GM19372 (cell line): ENCODE measurements around the gene GALNT10.

Experiments used
- ATAC-seq: cut with Tn5 transposase; IDR thresholded peaks from one replicate; pipeline ENCODE4 v1.9.1; 2021; ENCODE audit warnings: mild to moderate bottlenecking, low read depth, moderate library complexity; ENCODE audit not compliant: unreplicated experiment

GALNT10 gene

GRCh38 chr5:154460172-154460571, 269.6 kb downstream of the GALNT10 start:
- ATAC-seq = no peak

- no peak for ATAC-seq
Measured at GRCh38 chr5:154461531-154461930, 271.0 kb downstream of the GALNT10 start.

DNA sequence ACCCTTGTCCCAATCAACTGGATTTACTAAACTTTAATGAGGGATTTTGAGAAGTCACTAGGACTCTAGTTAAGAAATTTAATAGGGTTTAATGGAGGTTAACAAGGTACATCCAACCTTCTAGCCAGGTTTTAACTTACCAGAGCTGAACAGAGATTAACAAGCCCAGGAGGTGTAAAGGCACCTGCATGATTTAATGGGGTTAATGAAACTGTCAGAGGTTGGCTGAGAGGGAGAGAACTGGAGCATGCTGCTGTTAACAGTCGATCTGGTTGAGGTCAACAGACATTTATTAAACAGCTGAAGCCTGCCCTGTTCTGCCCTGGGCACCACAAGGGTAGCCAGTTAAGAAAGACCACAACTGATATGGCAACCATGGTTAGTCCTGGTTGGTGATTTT, 273.9 kb downstream of the GALNT10 start:
- ATAC-seq = no peak

DNA sequence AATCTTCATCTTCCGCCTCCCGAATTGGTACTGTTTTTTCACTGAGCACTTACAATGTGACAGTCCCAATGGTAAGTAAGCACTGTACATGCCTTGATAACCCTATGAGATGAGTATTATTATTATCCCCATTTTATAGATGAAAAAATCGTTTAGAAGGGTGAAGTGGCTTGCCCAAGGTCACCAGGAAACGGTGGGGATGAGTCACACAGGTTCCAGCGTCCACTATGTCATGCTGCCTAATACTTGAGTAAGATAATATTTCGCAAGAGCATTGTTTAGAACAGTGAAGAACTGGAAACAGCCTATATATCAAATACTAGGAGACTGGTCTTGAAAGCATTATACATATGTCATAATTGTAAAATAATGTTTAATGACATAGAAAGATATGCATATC, 274.6 kb downstream of the GALNT10 start:
- ATAC-seq = no peak

DNA sequence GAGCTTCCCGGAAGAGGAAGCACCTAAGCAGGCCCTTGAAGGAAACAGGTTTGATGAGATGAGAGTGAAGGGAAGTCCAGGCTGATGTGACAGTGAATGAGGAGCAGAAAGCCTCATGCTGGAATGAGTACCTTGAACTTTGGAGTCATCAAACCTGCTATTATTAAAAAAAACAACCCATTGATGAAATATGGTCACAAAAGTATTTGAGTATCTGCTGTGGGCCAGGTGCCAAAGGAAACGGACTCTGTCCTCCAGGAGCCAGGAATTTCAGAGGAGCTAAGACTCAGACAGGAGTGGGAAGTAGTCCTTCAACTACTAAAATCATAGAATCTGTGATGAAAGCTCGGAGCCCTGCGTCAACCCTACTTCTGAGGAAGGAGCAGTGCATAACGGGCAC, 275.6 kb downstream of the GALNT10 start:
- ATAC-seq = no peak

DNA sequence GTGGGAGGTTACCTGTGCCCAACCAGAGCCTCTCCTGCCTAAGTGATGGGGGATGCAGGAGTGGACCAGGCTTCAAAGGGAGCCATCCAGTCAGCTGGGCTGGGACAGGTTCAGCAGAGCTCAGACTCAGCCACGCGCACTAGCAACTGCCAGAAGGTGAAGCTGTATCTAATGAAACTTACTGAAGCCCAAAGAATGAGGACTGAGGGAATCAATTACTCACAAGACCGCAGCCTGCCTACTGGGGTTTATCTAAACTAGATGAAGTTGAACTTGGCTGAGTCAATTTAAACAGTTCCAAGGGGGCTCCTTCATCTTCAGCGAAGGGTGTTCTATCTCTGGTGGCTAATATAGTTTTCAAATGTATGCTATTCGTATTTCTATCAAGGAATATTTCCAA, 276.1 kb downstream of the GALNT10 start:
- no peak for ATAC-seq

- ATAC-seq = peak; percentile 99
Measured at GRCh38 chr5:154467655-154468354, 277.3 kb downstream of the GALNT10 start.

DNA sequence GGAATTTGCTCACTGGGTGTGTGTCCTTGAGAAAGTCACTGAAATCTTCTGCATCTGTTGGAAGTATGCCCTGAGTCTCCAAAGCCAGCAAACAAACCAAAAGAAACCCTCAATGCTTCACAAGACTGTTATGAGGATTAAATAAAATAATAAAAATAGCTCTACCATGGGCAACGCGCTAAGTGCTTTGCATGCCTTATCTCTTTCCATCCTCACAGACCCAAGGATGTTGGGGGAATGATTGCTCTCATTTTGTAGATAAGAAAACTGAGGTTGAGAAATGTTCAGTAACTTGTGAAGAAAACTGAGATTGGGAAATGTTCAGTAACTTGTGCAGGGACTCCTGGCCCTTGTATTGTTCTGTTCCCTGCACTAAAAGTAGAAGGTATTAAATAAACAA, 279.6 kb downstream of the GALNT10 start:
- ATAC-seq = no peak
